GM12878 (cell line): ENCODE data around the gene STXBP4.

Experiments
- CREB1 ChIP-seq: IDR thresholded peaks from 2 replicates; pipeline ENCODE4 v1.6.1; 2012; ENCODE audit warnings: low read depth, mild to moderate bottlenecking, inconsistent platforms
- FOXK2 ChIP-seq: fragments of 450-650 bp; IDR thresholded peaks from 2 replicates; pipeline ENCODE4 v1.6.1; 2017; ENCODE audit warnings: mild to moderate bottlenecking, moderate library complexity
- POLR2A ChIP-seq: IDR thresholded peaks from 2 replicates; pipeline ENCODE4 v1.6.1; 2011; ENCODE audit warnings: low read depth, mild to moderate bottlenecking, low read length
- POLR2AphosphoS5 ChIP-seq: IDR thresholded peaks from 2 replicates; pipeline ENCODE4 v1.6.1; 2011; ENCODE audit warnings: mild to moderate bottlenecking, low read length, inconsistent platforms
- TBL1XR1 ChIP-seq: IDR thresholded peaks from 2 replicates; pipeline ENCODE4 v1.6.1; 2012; ENCODE audit warnings: low read depth, low read length, improper control_type of control experiment
- TF ChIP-seq, protein P1 (sequence below): fragments of 450-650 bp; conservative IDR thresholded peaks from 2 replicates; pipeline ENCODE4 v1.6.1; 2017; ENCODE audit warnings: mild to moderate bottlenecking, moderate library complexity
- TF ChIP-seq, protein P2 (sequence below), 3 experiments: IDR thresholded peaks in 2 of 3; conservative IDR thresholded peaks in 1 of 3; 2 replicates each; pipeline ENCODE4 v1.5.1; 2011; ENCODE audit warnings: low read depth in 3 of 3, low read length in 3 of 3, mild to moderate bottlenecking in 3 of 3, control low read depth in 2 of 3, moderate library complexity in 2 of 3, inconsistent platforms in 1 of 3, mixed read lengths in 1 of 3; ENCODE audit not compliant: control insufficient read depth in 2 of 3, insufficient read depth in 1 of 3; ENCODE audit errors: extremely low read depth in 1 of 3

DNA sequence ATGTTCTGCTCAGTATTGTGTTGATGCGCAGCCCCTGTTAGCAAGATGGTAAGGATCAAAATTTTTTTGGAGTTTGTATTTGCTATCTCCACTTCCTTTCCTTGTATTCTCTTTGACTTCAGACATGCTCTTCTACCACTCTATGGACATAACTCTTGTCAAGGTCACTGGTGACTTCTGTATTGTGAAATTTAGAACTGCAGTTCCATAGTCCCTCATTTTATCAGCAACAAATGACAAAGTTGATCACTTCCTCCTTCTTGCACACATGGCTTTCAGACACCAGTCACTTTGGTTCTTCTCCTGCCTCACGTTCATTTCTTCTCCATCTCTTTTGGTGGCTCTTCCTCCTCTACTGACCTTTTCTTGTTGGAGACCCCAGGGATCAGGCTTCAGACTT lies 21.2 kb upstream of the STXBP4 start:
- TF ChIP-seq TBL1XR1 (no peak), POLR2A (no peak), POLR2AphosphoS5 (no peak), FOXK2 (no peak), CREB1 (no peak)
- TF ChIP-seq, protein P1, sequence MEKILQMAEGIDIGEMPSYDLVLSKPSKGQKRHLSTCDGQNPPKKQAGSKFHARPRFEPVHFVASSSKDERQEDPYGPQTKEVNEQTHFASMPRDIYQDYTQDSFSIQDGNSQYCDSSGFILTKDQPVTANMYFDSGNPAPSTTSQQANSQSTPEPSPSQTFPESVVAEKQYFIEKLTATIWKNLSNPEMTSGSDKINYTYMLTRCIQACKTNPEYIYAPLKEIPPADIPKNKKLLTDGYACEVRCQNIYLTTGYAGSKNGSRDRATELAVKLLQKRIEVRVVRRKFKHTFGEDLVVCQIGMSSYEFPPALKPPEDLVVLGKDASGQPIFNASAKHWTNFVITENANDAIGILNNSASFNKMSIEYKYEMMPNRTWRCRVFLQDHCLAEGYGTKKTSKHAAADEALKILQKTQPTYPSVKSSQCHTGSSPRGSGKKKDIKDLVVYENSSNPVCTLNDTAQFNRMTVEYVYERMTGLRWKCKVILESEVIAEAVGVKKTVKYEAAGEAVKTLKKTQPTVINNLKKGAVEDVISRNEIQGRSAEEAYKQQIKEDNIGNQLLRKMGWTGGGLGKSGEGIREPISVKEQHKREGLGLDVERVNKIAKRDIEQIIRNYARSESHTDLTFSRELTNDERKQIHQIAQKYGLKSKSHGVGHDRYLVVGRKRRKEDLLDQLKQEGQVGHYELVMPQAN, result no peak
- TF ChIP-seq, protein P2, sequence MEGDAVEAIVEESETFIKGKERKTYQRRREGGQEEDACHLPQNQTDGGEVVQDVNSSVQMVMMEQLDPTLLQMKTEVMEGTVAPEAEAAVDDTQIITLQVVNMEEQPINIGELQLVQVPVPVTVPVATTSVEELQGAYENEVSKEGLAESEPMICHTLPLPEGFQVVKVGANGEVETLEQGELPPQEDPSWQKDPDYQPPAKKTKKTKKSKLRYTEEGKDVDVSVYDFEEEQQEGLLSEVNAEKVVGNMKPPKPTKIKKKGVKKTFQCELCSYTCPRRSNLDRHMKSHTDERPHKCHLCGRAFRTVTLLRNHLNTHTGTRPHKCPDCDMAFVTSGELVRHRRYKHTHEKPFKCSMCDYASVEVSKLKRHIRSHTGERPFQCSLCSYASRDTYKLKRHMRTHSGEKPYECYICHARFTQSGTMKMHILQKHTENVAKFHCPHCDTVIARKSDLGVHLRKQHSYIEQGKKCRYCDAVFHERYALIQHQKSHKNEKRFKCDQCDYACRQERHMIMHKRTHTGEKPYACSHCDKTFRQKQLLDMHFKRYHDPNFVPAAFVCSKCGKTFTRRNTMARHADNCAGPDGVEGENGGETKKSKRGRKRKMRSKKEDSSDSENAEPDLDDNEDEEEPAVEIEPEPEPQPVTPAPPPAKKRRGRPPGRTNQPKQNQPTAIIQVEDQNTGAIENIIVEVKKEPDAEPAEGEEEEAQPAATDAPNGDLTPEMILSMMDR (IDR thresholded peaks at IDR 0.05 in 2 of 3, conservative IDR thresholded peaks at IDR 0.05 in 1 of 3; ENCODE audit: control insufficient read depth in 2 of 3, extremely low read depth in 1 of 3, insufficient read depth in 1 of 3, low read depth in 3 of 3, low read length in 3 of 3), result no peak
